Measurements from ENCODE around the gene CD79A. TPM values are rescaled to one million over a fixed set of nuclear protein-coding genes. Genes with fewer than 3 reads are reported as not detected.

The CD79A gene
- total RNA-seq, 1 experiment from 2014 or later = 0.59 TPM

DNA sequence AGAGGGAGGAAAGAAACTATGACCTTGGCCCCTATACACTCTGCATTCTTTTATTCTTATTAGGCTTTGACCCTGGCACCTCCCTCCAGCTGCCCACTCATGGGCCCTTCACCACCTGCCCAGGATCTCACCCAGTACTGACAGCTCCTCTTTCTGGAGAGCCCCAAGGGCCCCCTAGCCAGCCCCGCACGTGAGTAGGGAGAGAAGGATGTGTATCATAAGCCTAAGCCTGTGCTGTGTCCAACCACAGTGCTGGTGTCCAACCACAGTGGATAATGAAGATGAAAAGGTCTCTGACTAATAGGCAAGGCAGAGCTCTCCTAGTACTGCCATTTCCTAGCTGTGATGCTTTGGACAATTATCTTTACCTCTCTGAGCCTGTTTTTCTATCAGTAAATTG lies 28.0 kb upstream of the CD79A start:
- Histone ChIP-seq H3F3A (ENCODE audit: insufficient read depth, low read depth) (no peaks in the 10 kb centered on the region), H2AFZ (no peak overlapping the region), H3K27me3 (ENCODE audit: insufficient read depth, low read depth) (peaks cover 50% of the 10 kb centered on the region), H3K9me2 (ENCODE audit: insufficient read depth) (no peaks in the 10 kb centered on the region), H3K36me3 (ENCODE audit: low read depth) (no peaks in the 10 kb centered on the region), H3K4me1 (replicated peaks; ENCODE audit: insufficient read depth) (no peaks in the 10 kb centered on the region), H3K79me2 (ENCODE audit: low read depth) (no peaks in the 10 kb centered on the region), H4K20me1 (ENCODE audit: insufficient read depth) (no peaks in the 10 kb centered on the region), H3K9me3 (ENCODE audit: insufficient read depth, low read depth) (no peaks in the 10 kb centered on the region), H3K4me3 (no peak overlapping the region), H3K27ac (no peak overlapping the region), H3K4me2 (no peak overlapping the region)
- BruUV-seq (replicated peaks) = no TSS peak
- POLR2A ChIA-PET (ENCODE audit: unreplicated experiment) = no interaction called here
- DNase-seq = no peak
- intact Hi-C loops (cut with micrococcal nuclease; ENCODE audit: unreplicated experiment) = no loop called here
- CTCF ChIA-PET = no interaction called here
- TF ChIP-seq EZH2 (IDR thresholded peaks at IDR 0.05; ENCODE audit: low read depth) = no peak
- TF ChIP-seq, protein P1, sequence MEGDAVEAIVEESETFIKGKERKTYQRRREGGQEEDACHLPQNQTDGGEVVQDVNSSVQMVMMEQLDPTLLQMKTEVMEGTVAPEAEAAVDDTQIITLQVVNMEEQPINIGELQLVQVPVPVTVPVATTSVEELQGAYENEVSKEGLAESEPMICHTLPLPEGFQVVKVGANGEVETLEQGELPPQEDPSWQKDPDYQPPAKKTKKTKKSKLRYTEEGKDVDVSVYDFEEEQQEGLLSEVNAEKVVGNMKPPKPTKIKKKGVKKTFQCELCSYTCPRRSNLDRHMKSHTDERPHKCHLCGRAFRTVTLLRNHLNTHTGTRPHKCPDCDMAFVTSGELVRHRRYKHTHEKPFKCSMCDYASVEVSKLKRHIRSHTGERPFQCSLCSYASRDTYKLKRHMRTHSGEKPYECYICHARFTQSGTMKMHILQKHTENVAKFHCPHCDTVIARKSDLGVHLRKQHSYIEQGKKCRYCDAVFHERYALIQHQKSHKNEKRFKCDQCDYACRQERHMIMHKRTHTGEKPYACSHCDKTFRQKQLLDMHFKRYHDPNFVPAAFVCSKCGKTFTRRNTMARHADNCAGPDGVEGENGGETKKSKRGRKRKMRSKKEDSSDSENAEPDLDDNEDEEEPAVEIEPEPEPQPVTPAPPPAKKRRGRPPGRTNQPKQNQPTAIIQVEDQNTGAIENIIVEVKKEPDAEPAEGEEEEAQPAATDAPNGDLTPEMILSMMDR (conservative IDR thresholded peaks at IDR 0.05) = no peak

DNA sequence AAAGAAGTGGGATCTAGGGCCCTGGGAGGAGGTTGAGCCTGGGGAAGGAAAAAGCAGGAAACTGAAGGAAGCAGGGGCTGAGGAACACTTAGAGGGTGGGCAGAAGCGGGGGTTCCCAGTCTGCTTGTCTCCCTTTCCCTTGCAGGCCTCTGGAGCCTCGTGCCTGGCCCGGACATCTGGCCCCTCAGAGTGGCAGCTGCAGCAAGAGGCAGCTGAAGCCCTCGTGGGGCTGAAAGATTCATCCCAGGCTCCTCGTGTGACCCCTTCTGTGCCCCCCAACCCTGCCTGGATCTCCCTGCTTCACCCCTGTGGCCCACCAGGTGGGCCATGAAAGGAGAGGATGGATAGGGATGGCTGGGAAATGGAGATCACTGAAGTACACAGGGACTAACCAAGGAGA lies 26.7 kb upstream of the CD79A start:
- H3K4me3 ChIP-seq = no peak overlapping the region
- no peak overlapping the region for H2AFZ ChIP-seq
- no TSS peak for BruUV-seq (replicated peaks)
- ChIA-PET POLR2A (ENCODE audit: unreplicated experiment) (no interaction called here), CTCF (no interaction called here)
- no peaks in the 10 kb centered on the region for H3K4me1 ChIP-seq (replicated peaks; ENCODE audit: insufficient read depth)
- H4K20me1 ChIP-seq (ENCODE audit: insufficient read depth) = no peaks in the 10 kb centered on the region
- no peaks in the 10 kb centered on the region for H3K79me2 ChIP-seq (ENCODE audit: low read depth)
- no peaks in the 10 kb centered on the region for H3K9me2 ChIP-seq (ENCODE audit: insufficient read depth)
- H3K9me3 ChIP-seq (ENCODE audit: insufficient read depth, low read depth) = no peaks in the 10 kb centered on the region
- H3K27me3 ChIP-seq (ENCODE audit: insufficient read depth, low read depth) = peaks cover 63% of the 10 kb centered on the region
- intact Hi-C loops (cut with micrococcal nuclease; ENCODE audit: unreplicated experiment) = loop anchor here (10.0 kb wide), 1 partner anchor 1706 kb away; no protein-coding TSS in a partner anchor
- DNase-seq = no peak
- no peaks in the 10 kb centered on the region for H3K36me3 ChIP-seq (ENCODE audit: low read depth)
- H3F3A ChIP-seq (ENCODE audit: insufficient read depth, low read depth) = no peaks in the 10 kb centered on the region
- no peak overlapping the region for H3K27ac ChIP-seq
- no peak overlapping the region for H3K4me2 ChIP-seq
- TF ChIP-seq, protein P1 (conservative IDR thresholded peaks at IDR 0.05) = no peak
- TF ChIP-seq EZH2 (IDR thresholded peaks at IDR 0.05; ENCODE audit: low read depth) = no peak

DNA sequence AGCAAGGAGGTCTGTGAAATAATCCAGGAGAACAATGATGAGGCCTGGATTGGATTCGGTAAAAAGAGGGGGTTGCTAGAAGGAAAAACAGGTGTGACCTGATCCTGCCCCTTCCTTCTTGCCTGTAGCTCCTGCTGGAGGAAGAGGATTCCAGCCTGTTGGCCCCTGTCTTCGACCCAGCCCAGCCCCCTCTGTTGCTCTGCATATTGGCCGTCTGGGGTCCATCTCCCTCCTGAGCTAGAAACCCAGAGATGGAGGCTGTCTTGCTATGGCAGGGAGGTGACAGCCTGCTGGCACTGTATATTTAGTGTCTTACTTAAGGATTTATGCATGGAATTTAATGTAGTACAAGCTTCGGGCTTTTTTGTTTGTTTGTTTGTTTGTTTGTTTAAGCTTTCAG lies 25.6 kb upstream of the CD79A start:
- Histone ChIP-seq H3K27me3 (ENCODE audit: insufficient read depth, low read depth) (peaks cover 64% of the 10 kb centered on the region), H3K79me2 (ENCODE audit: low read depth) (no peaks in the 10 kb centered on the region), H3K4me1 (replicated peaks; ENCODE audit: insufficient read depth) (no peaks in the 10 kb centered on the region), H3K36me3 (ENCODE audit: low read depth) (no peaks in the 10 kb centered on the region), H3K9me2 (ENCODE audit: insufficient read depth) (no peaks in the 10 kb centered on the region), H2AFZ (no peak overlapping the region), H3F3A (ENCODE audit: insufficient read depth, low read depth) (no peaks in the 10 kb centered on the region), H3K4me3 (no peak overlapping the region), H4K20me1 (ENCODE audit: insufficient read depth) (no peaks in the 10 kb centered on the region), H3K4me2 (no peak overlapping the region), H3K27ac (no peak overlapping the region), H3K9me3 (ENCODE audit: insufficient read depth, low read depth) (no peaks in the 10 kb centered on the region)
- ChIA-PET CTCF (no interaction called here), POLR2A (ENCODE audit: unreplicated experiment) (interaction anchor here (0.6 kb wide), 1 partner anchor 225 kb away, joined by 3 read pairs; the partner anchor contains the start of gene ZNF574)
- BruUV-seq (replicated peaks) = no TSS peak
- intact Hi-C loops (cut with micrococcal nuclease; ENCODE audit: unreplicated experiment) = loop anchor here (10.0 kb wide), 1 partner anchor 1707 kb away; no protein-coding TSS in a partner anchor
- DNase-seq = no peak
- TF ChIP-seq EZH2 (IDR thresholded peaks at IDR 0.05; ENCODE audit: low read depth) = no peak
- TF ChIP-seq, protein P1 (conservative IDR thresholded peaks at IDR 0.05) = no peak

Data from PC-9 (cell line).